DND-41 (cell line): ENCODE results near the gene C18orf63.

Source experiments
- EZH2 ChIP-seq: IDR thresholded peaks from 3 replicates; pipeline ENCODE4 v1.6.1; 2012; ENCODE audit warnings: borderline replicate concordance, low read depth, mild to moderate bottlenecking, moderate library complexity, low read length, inconsistent platforms; ENCODE audit not compliant: severe bottlenecking
- TF ChIP-seq, protein P1 (sequence below): IDR thresholded peaks from 2 replicates; pipeline ENCODE4 v1.5.1; 2012; ENCODE audit warnings: borderline replicate concordance, low read length, moderate library complexity, mild to moderate bottlenecking; ENCODE audit not compliant: poor library complexity, severe bottlenecking; ENCODE audit errors: extremely low read depth

DNA sequence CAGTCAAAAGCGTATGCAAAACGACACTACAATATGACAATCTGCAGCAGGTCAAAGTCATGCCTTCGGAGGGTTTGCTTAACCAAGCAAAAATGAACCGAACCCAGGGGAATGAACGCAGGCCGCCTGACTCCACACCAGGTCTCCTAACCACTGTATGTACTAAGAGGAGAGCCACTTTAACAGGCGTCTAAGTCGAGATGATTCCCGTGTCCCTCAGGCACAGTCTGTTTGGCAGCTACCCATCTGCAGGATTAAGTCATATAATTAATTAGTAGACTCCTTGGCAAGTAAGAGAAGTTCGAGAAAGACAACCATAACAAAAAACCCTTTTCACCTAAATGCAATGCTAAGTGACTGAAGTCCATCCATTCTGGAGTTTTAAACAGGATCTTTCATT is 39.0 kb upstream of the C18orf63 start:
- TF ChIP-seq, protein P1, sequence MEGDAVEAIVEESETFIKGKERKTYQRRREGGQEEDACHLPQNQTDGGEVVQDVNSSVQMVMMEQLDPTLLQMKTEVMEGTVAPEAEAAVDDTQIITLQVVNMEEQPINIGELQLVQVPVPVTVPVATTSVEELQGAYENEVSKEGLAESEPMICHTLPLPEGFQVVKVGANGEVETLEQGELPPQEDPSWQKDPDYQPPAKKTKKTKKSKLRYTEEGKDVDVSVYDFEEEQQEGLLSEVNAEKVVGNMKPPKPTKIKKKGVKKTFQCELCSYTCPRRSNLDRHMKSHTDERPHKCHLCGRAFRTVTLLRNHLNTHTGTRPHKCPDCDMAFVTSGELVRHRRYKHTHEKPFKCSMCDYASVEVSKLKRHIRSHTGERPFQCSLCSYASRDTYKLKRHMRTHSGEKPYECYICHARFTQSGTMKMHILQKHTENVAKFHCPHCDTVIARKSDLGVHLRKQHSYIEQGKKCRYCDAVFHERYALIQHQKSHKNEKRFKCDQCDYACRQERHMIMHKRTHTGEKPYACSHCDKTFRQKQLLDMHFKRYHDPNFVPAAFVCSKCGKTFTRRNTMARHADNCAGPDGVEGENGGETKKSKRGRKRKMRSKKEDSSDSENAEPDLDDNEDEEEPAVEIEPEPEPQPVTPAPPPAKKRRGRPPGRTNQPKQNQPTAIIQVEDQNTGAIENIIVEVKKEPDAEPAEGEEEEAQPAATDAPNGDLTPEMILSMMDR: no peak
- TF ChIP-seq EZH2: no peak
